Endothelial cell (in vitro differentiated cells): ENCODE results near the gene ATXN10. TPM values are rescaled to one million over a fixed set of nuclear protein-coding genes. Genes with fewer than 3 reads are reported as not detected.

ENCODE experiments used
- DNase-seq: peaks from one replicate; pipeline ENCODE4 v3.0.0; 2021; ENCODE audit warnings: low spot score
- H3K27ac Mint-ChIP-seq: one replicate; pipeline ENCODE4 v1.8.0; 2021; ENCODE audit warnings: mixed read lengths, inconsistent platforms; ENCODE audit not compliant: unreplicated experiment
- H3K27me3 Mint-ChIP-seq: one replicate; pipeline ENCODE4 v1.8.0; 2021; ENCODE audit warnings: mild to moderate bottlenecking, moderate library complexity, mixed read lengths, inconsistent platforms; ENCODE audit not compliant: unreplicated experiment
- H3K36me3 Mint-ChIP-seq: one replicate; pipeline ENCODE4 v1.8.0; 2021; ENCODE audit warnings: mild to moderate bottlenecking, low read depth, mixed read lengths, inconsistent platforms; ENCODE audit not compliant: unreplicated experiment
- H3K4me1 Mint-ChIP-seq: one replicate; pipeline ENCODE4 v1.8.0; 2021; ENCODE audit warnings: mild to moderate bottlenecking, mixed read lengths, inconsistent platforms; ENCODE audit not compliant: unreplicated experiment
- H3K4me3 Mint-ChIP-seq: one replicate; pipeline ENCODE4 v1.8.0; 2021; ENCODE audit warnings: mild to moderate bottlenecking, mixed read lengths, inconsistent platforms; ENCODE audit not compliant: unreplicated experiment
- H3K9me3 Mint-ChIP-seq: one replicate; pipeline ENCODE4 v1.8.0; 2021; ENCODE audit warnings: mixed read lengths, inconsistent platforms; ENCODE audit not compliant: unreplicated experiment
- total RNA-seq: library from RNA; stranded (reverse); fragmentation: NEBNext Ultra II Directional; extraction: Animal tissue kit (Norgen Biotek cat#: 25700); gene quantifications from one replicate; pipeline ENCODE4 v1.2.1, GENCODE V29; 2021; ENCODE audit not compliant: unreplicated experiment
- TF ChIP-seq, protein P1 (sequence below): fragments of 200-600 bp; sonication (generic); IDR thresholded peaks from one replicate; pipeline ENCODE4 v1.5.0; 2021; ENCODE audit warnings: antibody characterized with exemption; ENCODE audit not compliant: unreplicated experiment

Gene ATXN10
- total RNA-seq, 1 donor from 2014 or later: 152 TPM

GRCh38 chr22:45890351-45890635 is 218.7 kb downstream of the ATXN10 start:
- H3K9me3 Mint-ChIP-seq: no peaks in the 10 kb centered on the region
- no peak overlapping the region for H3K27ac Mint-ChIP-seq
- TF ChIP-seq, protein P1, sequence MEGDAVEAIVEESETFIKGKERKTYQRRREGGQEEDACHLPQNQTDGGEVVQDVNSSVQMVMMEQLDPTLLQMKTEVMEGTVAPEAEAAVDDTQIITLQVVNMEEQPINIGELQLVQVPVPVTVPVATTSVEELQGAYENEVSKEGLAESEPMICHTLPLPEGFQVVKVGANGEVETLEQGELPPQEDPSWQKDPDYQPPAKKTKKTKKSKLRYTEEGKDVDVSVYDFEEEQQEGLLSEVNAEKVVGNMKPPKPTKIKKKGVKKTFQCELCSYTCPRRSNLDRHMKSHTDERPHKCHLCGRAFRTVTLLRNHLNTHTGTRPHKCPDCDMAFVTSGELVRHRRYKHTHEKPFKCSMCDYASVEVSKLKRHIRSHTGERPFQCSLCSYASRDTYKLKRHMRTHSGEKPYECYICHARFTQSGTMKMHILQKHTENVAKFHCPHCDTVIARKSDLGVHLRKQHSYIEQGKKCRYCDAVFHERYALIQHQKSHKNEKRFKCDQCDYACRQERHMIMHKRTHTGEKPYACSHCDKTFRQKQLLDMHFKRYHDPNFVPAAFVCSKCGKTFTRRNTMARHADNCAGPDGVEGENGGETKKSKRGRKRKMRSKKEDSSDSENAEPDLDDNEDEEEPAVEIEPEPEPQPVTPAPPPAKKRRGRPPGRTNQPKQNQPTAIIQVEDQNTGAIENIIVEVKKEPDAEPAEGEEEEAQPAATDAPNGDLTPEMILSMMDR: no peak
- no peak overlapping the region for H3K4me3 Mint-ChIP-seq
- peaks cover 3% of the 10 kb centered on the region for H3K4me1 Mint-ChIP-seq
- no peak for DNase-seq
- peaks cover 4% of the 10 kb centered on the region for H3K27me3 Mint-ChIP-seq
- no peaks in the 10 kb centered on the region for H3K36me3 Mint-ChIP-seq

DNA sequence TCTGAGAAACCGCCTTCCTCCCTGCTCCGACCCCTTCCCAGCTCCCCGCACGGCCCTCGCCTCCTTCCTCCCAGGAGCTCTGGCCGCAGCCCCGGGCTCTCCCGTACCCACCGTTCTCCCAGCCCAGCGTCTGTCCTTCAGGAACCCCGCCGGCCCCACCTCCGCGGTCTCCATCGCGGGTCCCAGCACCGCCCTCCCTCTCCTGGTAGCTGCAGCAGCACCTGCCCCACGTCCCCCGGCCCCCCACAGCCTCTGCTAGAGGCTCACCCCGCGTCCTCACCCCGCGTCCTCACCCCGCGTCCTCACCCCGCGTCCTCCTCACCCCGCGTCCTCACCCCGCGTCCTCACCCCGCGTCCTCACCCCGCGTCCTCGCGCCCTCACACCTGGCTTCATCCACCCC is 219.4 kb downstream of the ATXN10 start:
- Mint-ChIP-seq H3K27ac (no peak overlapping the region), H3K36me3 (no peaks in the 10 kb centered on the region), H3K4me1 (peaks cover 3% of the 10 kb centered on the region), H3K27me3 (peaks cover 3% of the 10 kb centered on the region), H3K9me3 (no peaks in the 10 kb centered on the region), H3K4me3 (no peak overlapping the region)
- no peak for DNase-seq
- TF ChIP-seq, protein P1: no peak

DNA sequence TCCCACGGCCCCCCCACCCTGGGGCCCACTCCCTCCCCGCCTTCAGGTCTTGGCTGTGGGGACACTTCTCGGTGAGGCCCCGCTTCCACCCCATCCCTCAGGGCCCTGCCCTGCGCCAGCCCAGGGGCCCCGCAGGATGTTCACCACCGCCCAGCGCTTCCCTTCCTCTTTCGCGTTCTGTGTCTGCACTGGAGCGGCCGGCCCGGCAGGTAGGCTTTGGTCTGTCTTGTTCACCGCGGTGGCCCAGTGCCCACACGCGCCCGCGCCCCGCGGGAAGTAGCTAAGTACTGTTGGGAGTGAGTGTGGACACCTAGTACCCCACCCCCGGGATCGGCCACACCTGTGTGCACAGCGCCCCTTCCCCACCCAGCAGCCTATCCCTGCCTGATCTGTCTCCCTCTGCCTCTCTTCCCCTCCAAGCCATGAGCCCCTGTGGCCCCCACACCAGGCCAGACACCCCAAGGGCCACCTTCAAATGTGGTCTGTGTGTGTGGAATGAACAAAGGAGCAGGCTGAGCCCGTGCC is 219.9 kb downstream of the ATXN10 start:
- no peak overlapping the region for H3K4me3 Mint-ChIP-seq
- no peak overlapping the region for H3K27ac Mint-ChIP-seq
- no peak for DNase-seq
- H3K36me3 Mint-ChIP-seq: no peaks in the 10 kb centered on the region
- H3K4me1 Mint-ChIP-seq: peaks cover 3% of the 10 kb centered on the region
- peaks cover 3% of the 10 kb centered on the region for H3K27me3 Mint-ChIP-seq
- TF ChIP-seq, protein P1: no peak
- H3K9me3 Mint-ChIP-seq: no peaks in the 10 kb centered on the region

DNA sequence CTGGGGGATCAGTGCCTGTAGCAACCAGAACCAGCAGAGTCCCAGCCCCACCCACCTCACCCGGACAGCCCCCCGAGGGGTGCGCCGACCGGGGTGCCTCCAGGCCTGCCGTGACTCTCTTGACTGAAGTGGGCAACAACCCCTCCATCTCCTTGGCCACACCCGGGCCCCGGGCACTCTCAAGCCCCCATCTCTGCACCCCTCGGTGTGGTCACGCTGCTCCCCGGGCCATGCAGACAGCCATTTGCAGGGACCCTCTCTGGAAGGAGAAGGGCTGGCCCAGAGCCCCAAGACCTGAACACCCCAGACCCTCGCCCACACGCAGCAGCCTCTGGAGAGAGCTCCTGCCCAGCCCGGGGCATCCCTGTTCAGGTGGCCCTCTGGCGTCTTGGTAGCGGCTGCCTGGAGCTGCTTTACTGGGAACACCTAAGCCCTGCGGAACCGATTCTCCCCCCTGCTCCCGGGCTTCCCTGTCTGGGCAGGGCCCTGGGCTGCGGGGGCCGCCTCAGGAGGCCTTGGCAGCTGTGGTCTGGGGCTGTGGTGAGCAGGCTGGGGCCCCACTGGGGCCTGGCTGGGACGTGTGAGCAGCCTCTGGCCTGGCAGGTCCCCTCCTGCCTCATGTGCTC is 220.5 kb downstream of the ATXN10 start:
- H3K36me3 Mint-ChIP-seq: no peaks in the 10 kb centered on the region
- H3K4me3 Mint-ChIP-seq: no peak overlapping the region
- no peak overlapping the region for H3K27ac Mint-ChIP-seq
- TF ChIP-seq, protein P1: no peak
- H3K27me3 Mint-ChIP-seq: peaks cover 2% of the 10 kb centered on the region
- no peak for DNase-seq
- H3K9me3 Mint-ChIP-seq: no peaks in the 10 kb centered on the region
- peaks cover 3% of the 10 kb centered on the region for H3K4me1 Mint-ChIP-seq

GRCh38 chr22:45892681-45893461 is 221.2 kb downstream of the ATXN10 start:
- no peak for DNase-seq
- no peaks in the 10 kb centered on the region for H3K9me3 Mint-ChIP-seq
- H3K36me3 Mint-ChIP-seq: no peaks in the 10 kb centered on the region
- no peaks in the 10 kb centered on the region for H3K27me3 Mint-ChIP-seq
- TF ChIP-seq, protein P1: no peak
- no peak overlapping the region for H3K27ac Mint-ChIP-seq
- H3K4me1 Mint-ChIP-seq: no peaks in the 10 kb centered on the region
- no peak overlapping the region for H3K4me3 Mint-ChIP-seq
